WTC11 (cell line): ENCODE measurements around the gene GALNT7. TPM values are rescaled to one million over a fixed set of nuclear protein-coding genes. Genes with fewer than 3 reads are reported as not detected.
A peak's percentile ranks its signal among the peaks of the same experiment; 100 is the strongest.

ENCODE experiments used
- ATAC-seq: fragments of 200-7000 bp; cut with Tn5 transposase; 2 replicates; pipeline ENCODE4 v1.10.0; 2021; ENCODE audit warnings: mild to moderate bottlenecking, moderate library complexity
- CTCF ChIA-PET: fragments of 300-600 bp; sonication (Branson Sonifier 250); formaldehyde crosslinking; loops from one replicate; lab custom pipeline; 2021; ENCODE audit warnings: antibody characterized with exemption; lab: Charles Lee
- POLR2A ChIA-PET: fragments of 350-600 bp; sonication (Branson Sonifier 250); formaldehyde crosslinking; loops from one replicate; lab custom pipeline; 2021; ENCODE audit warnings: antibody characterized with exemption; lab: Charles Lee
- DNase-seq: peaks from one replicate; pipeline ENCODE4 v3.0.0; 2021; ENCODE audit warnings: low spot score
- H3K27ac Mint-ChIP-seq: 2 replicates; pipeline ENCODE4 v1.8.0; 2021; ENCODE audit warnings: mixed read lengths
- H3K27me3 Mint-ChIP-seq: 2 replicates; pipeline ENCODE4 v1.8.0; 2021; ENCODE audit warnings: low read depth, mild to moderate bottlenecking, moderate library complexity, mixed read lengths
- H3K36me3 Mint-ChIP-seq: 2 replicates; pipeline ENCODE4 v1.8.0; 2021; ENCODE audit warnings: mixed read lengths
- H3K4me1 Mint-ChIP-seq: 2 replicates; pipeline ENCODE4 v1.8.0; 2022; ENCODE audit warnings: mixed read lengths
- H3K4me3 Mint-ChIP-seq: 2 replicates; pipeline ENCODE4 v1.8.0; 2021; ENCODE audit warnings: mild to moderate bottlenecking, moderate library complexity, mixed read lengths
- H3K9me3 Mint-ChIP-seq: 2 replicates; pipeline ENCODE4 v1.8.0; 2021; ENCODE audit warnings: mixed read lengths
- CBFB ChIP-seq: sonication (generic); formaldehyde crosslinking; IDR thresholded peaks from 2 replicates; pipeline ENCODE4 v1.8.1; 2022; ENCODE audit warnings: mild to moderate bottlenecking, low read depth, missing genetic modification reagents
- CREM ChIP-seq: sonication (generic); formaldehyde crosslinking; IDR thresholded peaks from 2 replicates; pipeline ENCODE4 v1.8.1; 2022; ENCODE audit warnings: mild to moderate bottlenecking, missing genetic modification reagents, moderate library complexity
- FOXJ3 ChIP-seq: sonication (generic); formaldehyde crosslinking; IDR thresholded peaks from 2 replicates; pipeline ENCODE4 v1.9.0; 2021; ENCODE audit warnings: missing genetic modification reagents, mild to moderate bottlenecking, borderline replicate concordance
- NFE2L1 ChIP-seq: sonication (generic); formaldehyde crosslinking; IDR thresholded peaks from 2 replicates; pipeline ENCODE4 v1.8.1; 2023; ENCODE audit warnings: missing genetic modification reagents
- NR1H2 ChIP-seq: sonication (generic); formaldehyde crosslinking; IDR thresholded peaks from 2 replicates; pipeline ENCODE4 v1.9.0; 2021; ENCODE audit warnings: mild to moderate bottlenecking, moderate library complexity, missing genetic modification reagents
- NR2C2 ChIP-seq: sonication (generic); formaldehyde crosslinking; IDR thresholded peaks from 2 replicates; pipeline ENCODE4 v1.8.0; 2022; ENCODE audit warnings: mild to moderate bottlenecking, missing genetic modification reagents
- RORB ChIP-seq: fragments of 250-450 bp; sonication (Bioruptor Pico); IDR thresholded peaks from 2 replicates; pipeline ENCODE4 v1.9.0; 2021; ENCODE audit warnings: mild to moderate bottlenecking
- SOX15 ChIP-seq: fragments of 250-450 bp; sonication (Bioruptor Pico); IDR thresholded peaks from 2 replicates; pipeline ENCODE4 v1.9.0; 2021; ENCODE audit warnings: mild to moderate bottlenecking
- TEAD4 ChIP-seq: sonication (generic); formaldehyde crosslinking; IDR thresholded peaks from 2 replicates; pipeline ENCODE4 v1.8.0; 2022; ENCODE audit warnings: mild to moderate bottlenecking, missing genetic modification reagents
- ZNF138 ChIP-seq: sonication (generic); formaldehyde crosslinking; conservative IDR thresholded peaks from 2 replicates; pipeline ENCODE4 v1.8.1; 2022; ENCODE audit warnings: mild to moderate bottlenecking, moderate library complexity, missing genetic modification reagents
- ZNF396 ChIP-seq: fragments of 250-450 bp; sonication (Bioruptor Pico); IDR thresholded peaks from 2 replicates; pipeline ENCODE4 v1.8.0; 2021; ENCODE audit warnings: mild to moderate bottlenecking, moderate library complexity, borderline replicate concordance
- total RNA-seq: library from RNA; stranded (reverse); gene quantifications from 3 replicates; pipeline ENCODE4 v1.2.3, GENCODE V29; 2021
- TF ChIP-seq, protein P1 (sequence below): sonication (generic); formaldehyde crosslinking; IDR thresholded peaks from 2 replicates; pipeline ENCODE4 v1.8.1; 2022; ENCODE audit warnings: missing genetic modification reagents, borderline replicate concordance
- TF ChIP-seq, protein P2 (sequence below): sonication (generic); formaldehyde crosslinking; IDR thresholded peaks from 2 replicates; pipeline ENCODE4 v1.8.1; 2022; ENCODE audit warnings: low read depth, missing genetic modification reagents, borderline replicate concordance
- TF ChIP-seq, protein P3 (sequence below): sonication (generic); formaldehyde crosslinking; IDR thresholded peaks from 2 replicates; pipeline ENCODE4 v1.8.0; 2022; ENCODE audit warnings: missing genetic modification reagents
- TF ChIP-seq, protein P4 (sequence below): fragments of 250-450 bp; sonication (Bioruptor Pico); IDR thresholded peaks from 2 replicates; pipeline ENCODE4 v1.9.0; 2021; ENCODE audit warnings: mild to moderate bottlenecking, borderline replicate concordance
- TF ChIP-seq, protein P5 (sequence below): fragments of 250-450 bp; sonication (Bioruptor Pico); IDR thresholded peaks from 2 replicates; pipeline ENCODE4 v1.9.0; 2021; ENCODE audit warnings: mild to moderate bottlenecking
- TF ChIP-seq, protein P6 (sequence below): sonication (generic); formaldehyde crosslinking; IDR thresholded peaks from 2 replicates; pipeline ENCODE4 v1.8.0; 2023; ENCODE audit warnings: missing genetic modification reagents, mild to moderate bottlenecking, borderline replicate concordance
- TF ChIP-seq, protein P7 (sequence below): sonication (generic); formaldehyde crosslinking; IDR thresholded peaks from 2 replicates; pipeline ENCODE4 v1.8.1; 2022; ENCODE audit warnings: mild to moderate bottlenecking, moderate library complexity, missing genetic modification reagents

GALNT7 gene
- total RNA-seq, 1 experiment from 2014 or later = 86.9 TPM

DNA sequence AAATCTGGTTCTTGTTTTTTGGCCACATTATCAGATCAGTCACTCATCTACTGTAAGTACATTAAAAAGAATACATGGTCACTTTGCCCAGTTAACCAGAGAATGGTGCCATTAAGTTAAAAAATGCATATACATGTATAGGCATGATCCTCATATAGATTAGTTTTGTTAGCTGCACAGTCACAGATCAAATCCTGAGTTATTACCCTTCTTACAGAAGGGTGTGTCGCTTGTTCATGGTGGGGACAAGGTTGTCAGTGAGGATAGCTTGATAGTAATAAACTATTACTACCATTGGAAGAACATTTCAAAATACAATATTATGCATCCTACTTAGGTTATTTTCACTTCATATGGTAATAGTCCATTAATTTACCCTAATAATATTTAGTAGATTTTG, 48.5 kb downstream of the GALNT7 start:
- no peak for DNase-seq
- peaks cover 68% of the 10 kb centered on the region for H3K4me1 Mint-ChIP-seq
- H3K36me3 Mint-ChIP-seq = peaks cover 17% of the 10 kb centered on the region
- ATAC-seq = no peak
- H3K4me3 Mint-ChIP-seq = no peak overlapping the region
- POLR2A ChIA-PET = no interaction called here
- TF ChIP-seq, protein P1, sequence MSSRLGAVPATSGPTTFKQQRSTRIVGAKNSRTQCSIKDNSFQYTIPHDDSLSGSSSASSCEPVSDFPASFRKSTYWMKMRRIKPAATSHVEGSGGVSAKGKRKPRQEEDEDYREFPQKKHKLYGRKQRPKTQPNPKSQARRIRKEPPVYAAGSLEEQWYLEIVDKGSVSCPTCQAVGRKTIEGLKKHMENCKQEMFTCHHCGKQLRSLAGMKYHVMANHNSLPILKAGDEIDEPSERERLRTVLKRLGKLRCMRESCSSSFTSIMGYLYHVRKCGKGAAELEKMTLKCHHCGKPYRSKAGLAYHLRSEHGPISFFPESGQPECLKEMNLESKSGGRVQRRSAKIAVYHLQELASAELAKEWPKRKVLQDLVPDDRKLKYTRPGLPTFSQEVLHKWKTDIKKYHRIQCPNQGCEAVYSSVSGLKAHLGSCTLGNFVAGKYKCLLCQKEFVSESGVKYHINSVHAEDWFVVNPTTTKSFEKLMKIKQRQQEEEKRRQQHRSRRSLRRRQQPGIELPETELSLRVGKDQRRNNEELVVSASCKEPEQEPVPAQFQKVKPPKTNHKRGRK (CRISPR knock-in tag) = no peak
- TF ChIP-seq ZNF138 (CRISPR knock-in tag) = no peak
- no peak for TF ChIP-seq SOX15 (CRISPR knock-in tag)
- TF ChIP-seq NR1H2 = no peak
- TF ChIP-seq, protein P2, sequence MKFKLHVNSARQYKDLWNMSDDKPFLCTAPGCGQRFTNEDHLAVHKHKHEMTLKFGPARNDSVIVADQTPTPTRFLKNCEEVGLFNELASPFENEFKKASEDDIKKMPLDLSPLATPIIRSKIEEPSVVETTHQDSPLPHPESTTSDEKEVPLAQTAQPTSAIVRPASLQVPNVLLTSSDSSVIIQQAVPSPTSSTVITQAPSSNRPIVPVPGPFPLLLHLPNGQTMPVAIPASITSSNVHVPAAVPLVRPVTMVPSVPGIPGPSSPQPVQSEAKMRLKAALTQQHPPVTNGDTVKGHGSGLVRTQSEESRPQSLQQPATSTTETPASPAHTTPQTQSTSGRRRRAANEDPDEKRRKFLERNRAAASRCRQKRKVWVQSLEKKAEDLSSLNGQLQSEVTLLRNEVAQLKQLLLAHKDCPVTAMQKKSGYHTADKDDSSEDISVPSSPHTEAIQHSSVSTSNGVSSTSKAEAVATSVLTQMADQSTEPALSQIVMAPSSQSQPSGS (CRISPR knock-in tag) = no peak
- no peak for TF ChIP-seq RORB (CRISPR knock-in tag)
- TF ChIP-seq NR2C2 = no peak
- no peak for TF ChIP-seq FOXJ3
- TF ChIP-seq CBFB (CRISPR knock-in tag) = no peak
- TF ChIP-seq, protein P3, sequence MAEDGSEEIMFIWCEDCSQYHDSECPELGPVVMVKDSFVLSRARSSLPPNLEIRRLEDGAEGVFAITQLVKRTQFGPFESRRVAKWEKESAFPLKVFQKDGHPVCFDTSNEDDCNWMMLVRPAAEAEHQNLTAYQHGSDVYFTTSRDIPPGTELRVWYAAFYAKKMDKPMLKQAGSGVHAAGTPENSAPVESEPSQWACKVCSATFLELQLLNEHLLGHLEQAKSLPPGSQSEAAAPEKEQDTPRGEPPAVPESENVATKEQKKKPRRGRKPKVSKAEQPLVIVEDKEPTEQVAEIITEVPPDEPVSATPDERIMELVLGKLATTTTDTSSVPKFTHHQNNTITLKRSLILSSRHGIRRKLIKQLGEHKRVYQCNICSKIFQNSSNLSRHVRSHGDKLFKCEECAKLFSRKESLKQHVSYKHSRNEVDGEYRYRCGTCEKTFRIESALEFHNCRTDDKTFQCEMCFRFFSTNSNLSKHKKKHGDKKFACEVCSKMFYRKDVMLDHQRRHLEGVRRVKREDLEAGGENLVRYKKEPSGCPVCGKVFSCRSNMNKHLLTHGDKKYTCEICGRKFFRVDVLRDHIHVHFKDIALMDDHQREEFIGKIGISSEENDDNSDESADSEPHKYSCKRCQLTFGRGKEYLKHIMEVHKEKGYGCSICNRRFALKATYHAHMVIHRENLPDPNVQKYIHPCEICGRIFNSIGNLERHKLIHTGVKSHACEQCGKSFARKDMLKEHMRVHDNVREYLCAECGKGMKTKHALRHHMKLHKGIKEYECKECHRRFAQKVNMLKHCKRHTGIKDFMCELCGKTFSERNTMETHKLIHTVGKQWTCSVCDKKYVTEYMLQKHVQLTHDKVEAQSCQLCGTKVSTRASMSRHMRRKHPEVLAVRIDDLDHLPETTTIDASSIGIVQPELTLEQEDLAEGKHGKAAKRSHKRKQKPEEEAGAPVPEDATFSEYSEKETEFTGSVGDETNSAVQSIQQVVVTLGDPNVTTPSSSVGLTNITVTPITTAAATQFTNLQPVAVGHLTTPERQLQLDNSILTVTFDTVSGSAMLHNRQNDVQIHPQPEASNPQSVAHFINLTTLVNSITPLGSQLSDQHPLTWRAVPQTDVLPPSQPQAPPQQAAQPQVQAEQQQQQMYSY (CRISPR knock-in tag) = no peak
- TF ChIP-seq TEAD4 (CRISPR knock-in tag) = no peak
- TF ChIP-seq, protein P4, sequence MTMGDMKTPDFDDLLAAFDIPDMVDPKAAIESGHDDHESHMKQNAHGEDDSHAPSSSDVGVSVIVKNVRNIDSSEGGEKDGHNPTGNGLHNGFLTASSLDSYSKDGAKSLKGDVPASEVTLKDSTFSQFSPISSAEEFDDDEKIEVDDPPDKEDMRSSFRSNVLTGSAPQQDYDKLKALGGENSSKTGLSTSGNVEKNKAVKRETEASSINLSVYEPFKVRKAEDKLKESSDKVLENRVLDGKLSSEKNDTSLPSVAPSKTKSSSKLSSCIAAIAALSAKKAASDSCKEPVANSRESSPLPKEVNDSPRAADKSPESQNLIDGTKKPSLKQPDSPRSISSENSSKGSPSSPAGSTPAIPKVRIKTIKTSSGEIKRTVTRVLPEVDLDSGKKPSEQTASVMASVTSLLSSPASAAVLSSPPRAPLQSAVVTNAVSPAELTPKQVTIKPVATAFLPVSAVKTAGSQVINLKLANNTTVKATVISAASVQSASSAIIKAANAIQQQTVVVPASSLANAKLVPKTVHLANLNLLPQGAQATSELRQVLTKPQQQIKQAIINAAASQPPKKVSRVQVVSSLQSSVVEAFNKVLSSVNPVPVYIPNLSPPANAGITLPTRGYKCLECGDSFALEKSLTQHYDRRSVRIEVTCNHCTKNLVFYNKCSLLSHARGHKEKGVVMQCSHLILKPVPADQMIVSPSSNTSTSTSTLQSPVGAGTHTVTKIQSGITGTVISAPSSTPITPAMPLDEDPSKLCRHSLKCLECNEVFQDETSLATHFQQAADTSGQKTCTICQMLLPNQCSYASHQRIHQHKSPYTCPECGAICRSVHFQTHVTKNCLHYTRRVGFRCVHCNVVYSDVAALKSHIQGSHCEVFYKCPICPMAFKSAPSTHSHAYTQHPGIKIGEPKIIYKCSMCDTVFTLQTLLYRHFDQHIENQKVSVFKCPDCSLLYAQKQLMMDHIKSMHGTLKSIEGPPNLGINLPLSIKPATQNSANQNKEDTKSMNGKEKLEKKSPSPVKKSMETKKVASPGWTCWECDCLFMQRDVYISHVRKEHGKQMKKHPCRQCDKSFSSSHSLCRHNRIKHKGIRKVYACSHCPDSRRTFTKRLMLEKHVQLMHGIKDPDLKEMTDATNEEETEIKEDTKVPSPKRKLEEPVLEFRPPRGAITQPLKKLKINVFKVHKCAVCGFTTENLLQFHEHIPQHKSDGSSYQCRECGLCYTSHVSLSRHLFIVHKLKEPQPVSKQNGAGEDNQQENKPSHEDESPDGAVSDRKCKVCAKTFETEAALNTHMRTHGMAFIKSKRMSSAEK = no peak
- TF ChIP-seq, protein P5, sequence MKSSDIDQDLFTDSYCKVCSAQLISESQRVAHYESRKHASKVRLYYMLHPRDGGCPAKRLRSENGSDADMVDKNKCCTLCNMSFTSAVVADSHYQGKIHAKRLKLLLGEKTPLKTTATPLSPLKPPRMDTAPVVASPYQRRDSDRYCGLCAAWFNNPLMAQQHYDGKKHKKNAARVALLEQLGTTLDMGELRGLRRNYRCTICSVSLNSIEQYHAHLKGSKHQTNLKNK = no peak
- TF ChIP-seq, protein P6, sequence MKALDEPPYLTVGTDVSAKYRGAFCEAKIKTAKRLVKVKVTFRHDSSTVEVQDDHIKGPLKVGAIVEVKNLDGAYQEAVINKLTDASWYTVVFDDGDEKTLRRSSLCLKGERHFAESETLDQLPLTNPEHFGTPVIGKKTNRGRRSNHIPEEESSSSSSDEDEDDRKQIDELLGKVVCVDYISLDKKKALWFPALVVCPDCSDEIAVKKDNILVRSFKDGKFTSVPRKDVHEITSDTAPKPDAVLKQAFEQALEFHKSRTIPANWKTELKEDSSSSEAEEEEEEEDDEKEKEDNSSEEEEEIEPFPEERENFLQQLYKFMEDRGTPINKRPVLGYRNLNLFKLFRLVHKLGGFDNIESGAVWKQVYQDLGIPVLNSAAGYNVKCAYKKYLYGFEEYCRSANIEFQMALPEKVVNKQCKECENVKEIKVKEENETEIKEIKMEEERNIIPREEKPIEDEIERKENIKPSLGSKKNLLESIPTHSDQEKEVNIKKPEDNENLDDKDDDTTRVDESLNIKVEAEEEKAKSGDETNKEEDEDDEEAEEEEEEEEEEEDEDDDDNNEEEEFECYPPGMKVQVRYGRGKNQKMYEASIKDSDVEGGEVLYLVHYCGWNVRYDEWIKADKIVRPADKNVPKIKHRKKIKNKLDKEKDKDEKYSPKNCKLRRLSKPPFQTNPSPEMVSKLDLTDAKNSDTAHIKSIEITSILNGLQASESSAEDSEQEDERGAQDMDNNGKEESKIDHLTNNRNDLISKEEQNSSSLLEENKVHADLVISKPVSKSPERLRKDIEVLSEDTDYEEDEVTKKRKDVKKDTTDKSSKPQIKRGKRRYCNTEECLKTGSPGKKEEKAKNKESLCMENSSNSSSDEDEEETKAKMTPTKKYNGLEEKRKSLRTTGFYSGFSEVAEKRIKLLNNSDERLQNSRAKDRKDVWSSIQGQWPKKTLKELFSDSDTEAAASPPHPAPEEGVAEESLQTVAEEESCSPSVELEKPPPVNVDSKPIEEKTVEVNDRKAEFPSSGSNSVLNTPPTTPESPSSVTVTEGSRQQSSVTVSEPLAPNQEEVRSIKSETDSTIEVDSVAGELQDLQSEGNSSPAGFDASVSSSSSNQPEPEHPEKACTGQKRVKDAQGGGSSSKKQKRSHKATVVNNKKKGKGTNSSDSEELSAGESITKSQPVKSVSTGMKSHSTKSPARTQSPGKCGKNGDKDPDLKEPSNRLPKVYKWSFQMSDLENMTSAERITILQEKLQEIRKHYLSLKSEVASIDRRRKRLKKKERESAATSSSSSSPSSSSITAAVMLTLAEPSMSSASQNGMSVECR (CRISPR knock-in tag) = no peak
- TF ChIP-seq, protein P7, sequence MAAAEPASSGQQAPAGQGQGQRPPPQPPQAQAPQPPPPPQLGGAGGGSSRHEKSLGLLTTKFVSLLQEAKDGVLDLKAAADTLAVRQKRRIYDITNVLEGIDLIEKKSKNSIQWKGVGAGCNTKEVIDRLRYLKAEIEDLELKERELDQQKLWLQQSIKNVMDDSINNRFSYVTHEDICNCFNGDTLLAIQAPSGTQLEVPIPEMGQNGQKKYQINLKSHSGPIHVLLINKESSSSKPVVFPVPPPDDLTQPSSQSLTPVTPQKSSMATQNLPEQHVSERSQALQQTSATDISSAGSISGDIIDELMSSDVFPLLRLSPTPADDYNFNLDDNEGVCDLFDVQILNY (CRISPR knock-in tag) = no peak
- no peak for TF ChIP-seq ZNF396 (CRISPR knock-in tag)
- no peak for TF ChIP-seq NFE2L1 (CRISPR knock-in tag)
- no peak for TF ChIP-seq CREM (CRISPR knock-in tag)
- H3K27ac Mint-ChIP-seq = 0 out of 2 replicates have a peak overlapping the region, but pooled peaks have one; percentile 65
- no peaks in the 10 kb centered on the region for H3K27me3 Mint-ChIP-seq
- peaks cover 14% of the 10 kb centered on the region for H3K9me3 Mint-ChIP-seq
- CTCF ChIA-PET = no interaction called here
